A172 (cell line): ENCODE measurements around the gene FLT3LG. TPM values are rescaled to one million over a fixed set of nuclear protein-coding genes. Genes with fewer than 3 reads are reported as not detected.

Source experiments
- DNase-seq: peaks from one replicate; pipeline ENCODE4 v3.0.0-alpha.2; 2015; ENCODE audit warnings: low spot score
- total RNA-seq: library from RNA; depleted of rRNA; stranded (reverse); fragments of >200 nt; shearing (Covaris generic); gene quantifications from 2 replicates; pipeline ENCODE4 v1.2.3, GENCODE V29; 2014; rRNA removed

Gene FLT3LG
- total RNA-seq, 1 experiment from 2014 or later, result 6.2 TPM

DNA sequence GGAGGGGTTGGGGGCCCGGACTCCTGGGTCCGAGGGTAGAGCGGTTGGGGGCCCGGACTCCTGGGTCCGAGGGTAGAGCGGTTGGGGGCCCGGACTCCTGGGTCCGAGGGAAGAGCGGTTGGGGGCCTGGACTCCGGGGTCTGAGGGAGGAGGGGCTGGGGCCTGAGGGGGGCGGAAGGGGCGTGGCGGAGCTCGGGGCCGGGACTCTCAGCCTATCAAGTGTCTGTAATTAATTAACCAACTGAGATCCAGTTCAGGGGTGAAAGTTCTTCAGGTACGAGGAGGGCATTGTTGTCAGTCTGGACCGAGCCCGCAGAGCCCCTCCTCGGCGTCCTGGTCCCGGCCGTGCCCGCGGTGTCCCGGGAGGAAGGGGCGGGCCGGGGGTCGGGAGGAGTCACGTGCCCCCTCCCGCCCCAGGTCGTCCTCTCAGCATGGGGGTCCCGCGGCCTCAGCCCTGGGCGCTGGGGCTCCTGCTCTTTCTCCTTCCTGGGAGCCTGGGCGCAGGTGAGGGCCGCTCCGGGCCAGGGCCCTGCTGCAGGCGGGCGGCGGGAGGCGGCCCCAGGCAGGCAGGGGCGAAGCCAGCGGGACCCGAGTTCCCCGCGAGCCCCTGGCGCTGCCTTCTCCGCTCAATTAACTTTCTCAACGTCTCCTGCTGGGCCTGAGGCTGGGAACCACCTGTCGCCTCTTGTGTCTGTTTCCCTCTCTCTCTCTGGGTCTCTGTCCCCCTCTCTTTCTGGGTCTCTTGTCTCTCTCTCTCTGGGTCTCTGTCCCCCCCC lies 39.1 kb downstream of the FLT3LG start:
- no peak for DNase-seq

DNA sequence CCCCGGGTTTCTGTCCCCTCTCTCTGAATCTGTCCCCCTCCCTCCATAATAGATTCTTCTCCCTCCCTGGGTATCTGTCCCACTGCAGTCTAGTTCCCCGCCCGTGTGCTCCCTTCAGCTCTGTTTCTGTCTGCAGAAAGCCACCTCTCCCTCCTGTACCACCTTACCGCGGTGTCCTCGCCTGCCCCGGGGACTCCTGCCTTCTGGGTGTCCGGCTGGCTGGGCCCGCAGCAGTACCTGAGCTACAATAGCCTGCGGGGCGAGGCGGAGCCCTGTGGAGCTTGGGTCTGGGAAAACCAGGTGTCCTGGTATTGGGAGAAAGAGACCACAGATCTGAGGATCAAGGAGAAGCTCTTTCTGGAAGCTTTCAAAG lies 39.7 kb downstream of the FLT3LG start:
- DNase-seq, result no peak

DNA sequence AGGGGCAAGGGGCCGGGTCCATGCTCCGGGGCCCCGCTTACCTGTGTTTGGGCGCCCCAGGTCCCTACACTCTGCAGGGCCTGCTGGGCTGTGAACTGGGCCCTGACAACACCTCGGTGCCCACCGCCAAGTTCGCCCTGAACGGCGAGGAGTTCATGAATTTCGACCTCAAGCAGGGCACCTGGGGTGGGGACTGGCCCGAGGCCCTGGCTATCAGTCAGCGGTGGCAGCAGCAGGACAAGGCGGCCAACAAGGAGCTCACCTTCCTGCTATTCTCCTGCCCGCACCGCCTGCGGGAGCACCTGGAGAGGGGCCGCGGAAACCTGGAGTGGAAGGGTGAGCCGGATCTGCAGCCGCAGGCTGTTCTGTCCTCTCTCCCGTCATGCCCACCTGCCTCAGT lies 40.1 kb downstream of the FLT3LG start:
- DNase-seq, result no peak

DNA sequence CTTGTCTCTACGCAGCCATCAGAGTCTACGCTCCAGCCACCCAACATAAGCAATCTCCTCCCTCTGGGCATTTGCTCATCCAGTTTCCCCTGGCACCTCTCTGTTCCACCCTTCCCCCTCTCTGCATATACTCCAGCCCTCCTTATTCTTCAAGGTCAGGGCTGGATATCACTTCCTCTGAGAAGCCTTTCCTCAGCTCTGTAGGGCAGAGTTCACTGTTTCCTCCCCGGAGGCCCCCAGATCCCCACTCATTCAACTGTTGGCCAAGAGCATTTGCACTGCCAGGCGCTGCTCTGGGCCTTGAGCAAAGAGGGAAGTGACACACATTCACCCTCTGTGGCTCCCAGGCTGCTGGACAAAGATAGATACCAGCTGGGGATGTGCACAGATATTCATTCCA lies 41.8 kb downstream of the FLT3LG start:
- DNase-seq, result no peak

DNA sequence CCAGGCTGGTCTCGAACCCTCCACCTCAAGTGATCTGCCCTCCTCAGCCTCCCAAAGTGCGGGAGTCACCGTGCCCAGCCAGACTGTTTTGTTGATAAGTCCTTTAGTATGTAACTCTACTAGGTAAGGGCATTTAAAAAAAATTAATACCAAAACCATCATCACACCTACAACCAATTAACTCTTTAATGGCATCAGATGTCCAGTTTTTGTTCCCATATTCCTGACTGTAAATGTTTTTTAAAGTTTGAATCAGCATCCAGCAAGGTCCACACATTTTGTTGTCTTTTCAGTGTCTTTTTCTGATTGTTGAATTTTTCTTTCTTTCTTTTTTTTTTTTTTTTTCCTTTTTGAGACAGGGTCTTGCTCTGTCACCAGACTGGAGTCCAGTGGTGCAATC lies 44.0 kb downstream of the FLT3LG start:
- no peak for DNase-seq

DNA sequence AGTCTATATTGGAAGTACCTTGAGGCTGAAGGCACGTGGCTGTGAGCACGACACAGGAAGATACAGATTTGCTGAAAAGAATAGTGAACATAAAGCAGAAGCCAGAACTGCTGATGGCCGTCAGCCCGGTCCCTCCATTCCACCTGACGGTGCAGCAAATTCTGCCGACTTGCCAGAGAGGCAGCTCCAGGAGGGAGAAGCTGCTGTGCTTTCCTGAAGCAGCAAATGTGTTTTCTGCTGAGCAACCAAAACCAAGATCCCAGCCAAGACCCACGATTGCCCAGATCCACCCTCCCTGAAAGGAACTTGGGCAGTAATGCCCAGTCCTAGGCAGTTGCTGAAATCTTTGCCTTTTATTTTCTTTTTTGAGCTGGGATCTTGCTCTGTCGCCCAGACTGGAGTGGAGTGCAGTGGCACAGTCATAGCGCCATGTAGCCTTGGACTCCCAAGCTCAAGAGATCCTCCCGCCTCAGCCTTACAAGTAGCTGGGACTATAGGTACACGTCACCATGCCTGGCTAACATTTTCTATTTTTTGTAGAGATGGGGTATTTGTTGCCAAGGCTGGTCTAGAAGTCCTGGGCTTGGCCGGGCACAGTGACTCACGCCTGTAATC lies 46.8 kb downstream of the FLT3LG start:
- no peak for DNase-seq

DNA sequence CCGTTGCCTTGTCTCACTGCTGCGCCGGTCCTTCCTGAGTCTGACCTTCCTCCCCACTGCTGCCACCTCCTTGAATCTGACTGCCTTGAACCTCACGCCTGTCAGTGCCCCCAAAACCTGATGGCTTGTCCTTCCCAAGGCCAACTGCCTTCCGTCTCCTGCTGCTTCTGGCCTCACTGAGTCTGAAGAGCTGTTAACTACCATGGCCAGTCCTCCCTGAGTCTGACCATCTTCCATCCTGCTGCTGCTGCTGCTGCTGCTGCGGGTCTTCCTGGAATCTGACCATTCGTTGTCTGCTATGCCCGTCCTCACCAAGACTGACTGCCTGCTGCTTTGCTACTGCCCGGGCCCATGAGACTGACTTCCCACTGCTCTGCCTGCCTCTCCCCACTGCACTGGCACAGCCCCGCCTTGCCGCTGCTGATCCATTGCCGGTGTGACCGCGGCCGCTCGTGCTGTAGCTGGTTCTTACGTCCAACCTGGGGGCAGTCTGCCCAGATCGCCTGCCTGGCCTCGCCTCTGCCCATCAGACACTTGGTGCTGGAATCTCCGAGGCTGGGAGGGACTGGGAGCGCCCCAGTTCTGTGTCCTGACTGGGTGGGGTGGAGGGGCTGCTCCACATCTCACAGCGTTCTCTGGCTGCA lies 50.9 kb downstream of the FLT3LG start:
- no peak for DNase-seq

DNA sequence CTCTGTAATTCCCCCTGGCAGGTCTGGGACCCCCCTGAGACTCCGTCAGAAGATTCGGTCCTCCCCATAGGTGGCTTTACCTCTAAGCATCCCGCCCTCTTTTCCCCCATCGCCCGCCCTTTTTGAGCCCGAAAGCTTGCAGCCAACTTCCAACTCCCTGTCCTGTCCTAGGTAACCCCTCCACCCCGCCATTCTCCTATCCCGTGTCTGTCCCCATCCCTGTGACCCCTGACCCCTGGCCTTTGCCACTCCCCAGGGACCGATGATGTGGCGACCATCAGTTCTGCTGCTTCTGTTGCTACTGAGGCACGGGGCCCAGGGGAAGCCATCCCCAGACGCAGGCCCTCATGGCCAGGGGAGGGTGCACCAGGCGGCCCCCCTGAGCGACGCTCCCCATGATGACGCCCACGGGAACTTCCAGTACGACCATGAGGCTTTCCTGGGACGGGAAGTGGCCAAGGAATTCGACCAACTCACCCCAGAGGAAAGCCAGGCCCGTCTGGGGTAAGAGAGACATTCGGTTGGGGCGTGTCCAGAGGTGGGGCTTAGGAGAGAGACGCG lies 54.3 kb downstream of the FLT3LG start:
- no peak for DNase-seq

DNA sequence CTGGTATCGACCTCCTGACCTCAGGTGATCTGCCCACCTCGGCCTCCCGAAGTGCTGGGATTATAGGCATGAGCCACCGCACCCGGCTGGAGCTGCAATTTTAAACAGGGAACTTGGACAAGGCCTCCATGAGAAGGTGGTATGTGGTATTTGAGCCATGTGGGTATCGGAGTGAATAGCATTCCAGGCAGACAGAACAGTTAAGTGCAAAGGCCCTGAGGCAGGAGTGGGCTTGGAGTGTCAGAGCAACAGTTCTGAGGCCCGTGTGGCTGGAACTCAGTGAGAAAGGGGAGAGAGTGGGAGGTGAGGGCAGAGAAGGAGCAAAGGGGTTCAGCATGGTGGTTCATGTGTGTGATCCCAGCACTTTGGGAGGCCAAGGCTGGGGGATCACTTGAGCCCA lies 56.7 kb downstream of the FLT3LG start:
- no peak for DNase-seq

DNA sequence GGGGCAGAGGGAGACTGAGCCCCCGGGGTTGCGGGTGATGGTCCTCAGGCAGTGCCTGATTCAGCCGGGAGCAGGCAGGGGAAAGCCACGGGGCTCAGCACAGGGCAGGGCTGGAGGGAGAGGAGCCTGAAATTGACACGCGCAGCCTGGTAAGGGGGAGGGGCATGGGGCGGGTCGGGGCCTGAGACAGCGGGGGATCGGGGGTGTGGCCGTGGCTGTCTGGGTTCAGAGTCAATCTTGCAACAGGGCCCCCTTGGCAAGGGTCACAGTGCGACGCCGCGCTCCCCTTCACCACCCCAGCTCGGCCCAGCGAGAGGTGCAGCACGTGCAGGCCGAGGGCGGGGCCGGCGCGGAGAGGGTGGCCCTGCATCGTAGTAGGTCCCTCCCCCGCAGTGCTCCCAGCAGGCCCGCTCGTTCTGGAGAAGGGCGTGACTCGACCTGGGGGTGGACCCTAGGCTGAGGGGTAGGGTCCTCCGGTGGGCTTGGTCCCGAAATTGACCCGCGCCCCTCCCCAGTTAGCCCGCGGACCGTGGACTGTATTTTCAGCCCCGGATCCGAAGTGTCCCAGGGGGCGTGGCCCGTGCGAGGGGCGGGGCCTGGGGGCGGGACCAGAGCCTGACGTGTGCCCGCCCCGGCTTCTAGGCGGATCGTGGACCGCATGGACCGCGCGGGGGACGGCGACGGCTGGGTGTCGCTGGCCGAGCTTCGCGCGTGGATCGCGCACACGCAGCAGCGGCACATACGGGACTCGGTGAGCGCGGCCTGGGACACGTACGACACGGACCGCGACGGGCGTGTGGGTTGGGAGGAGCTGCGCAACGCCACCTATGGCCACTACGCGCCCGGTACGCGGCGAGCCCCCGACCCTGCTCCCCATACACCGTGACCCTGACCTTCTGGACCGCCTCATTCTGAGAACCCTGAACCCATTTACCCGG lies 59.8 kb downstream of the FLT3LG start:
- DNase-seq, result peak; percentile 62

DNA sequence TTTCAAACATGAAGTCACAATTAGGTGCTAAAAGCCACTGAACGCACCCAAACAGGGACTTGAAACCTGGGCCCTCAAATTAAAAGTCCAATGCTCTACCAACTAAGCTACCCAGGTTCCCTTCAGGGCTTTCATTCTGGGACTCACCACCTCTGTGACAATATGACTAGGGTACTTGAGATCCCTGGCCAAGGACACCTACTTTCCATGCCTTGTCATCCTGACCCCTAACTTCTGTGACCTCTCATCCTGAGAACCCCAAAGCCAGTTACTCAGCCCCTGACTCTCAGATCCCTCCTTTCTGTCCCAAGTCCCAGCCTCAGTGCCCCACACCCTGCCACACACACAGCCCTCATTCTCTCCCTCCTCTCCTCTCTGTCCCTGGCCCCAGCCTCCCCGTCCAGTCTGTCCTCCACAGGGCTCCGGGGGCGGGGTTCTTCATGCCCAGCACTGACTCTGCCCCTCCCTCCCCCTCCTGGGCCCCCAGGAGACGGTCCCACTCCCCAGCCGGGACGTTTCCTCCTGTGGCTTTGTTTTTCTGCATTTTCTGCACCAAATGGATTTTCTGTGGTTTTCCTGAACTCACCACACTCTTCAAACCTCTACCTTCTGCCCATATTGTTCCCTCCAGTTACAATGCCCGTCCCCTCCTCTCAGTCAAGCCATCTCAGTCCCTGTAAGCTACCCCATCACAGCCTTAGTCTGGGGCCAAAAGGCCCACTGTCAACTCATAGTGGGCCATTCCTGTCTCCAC lies 60.8 kb downstream of the FLT3LG start:
- no peak for DNase-seq

Other genes with a start within 250 kb of the FLT3LG start
- not detected in 2 replicates for gene SLC6A16, start 149.0 kb upstream of the FLT3LG start, total RNA-seq
- not detected in 2 replicates for gene CD37, start 138.8 kb upstream of the FLT3LG start, total RNA-seq
- 30.3 and 37.1 TPM in 2 replicates for gene TEAD2, start 111.8 kb upstream of the FLT3LG start, total RNA-seq
- gene DKKL1, start 110.3 kb upstream of the FLT3LG start, total RNA-seq, result 0.21 TPM in 1 of 2 replicates, not detected in the other
- gene KASH5, start 86.0 kb upstream of the FLT3LG start, total RNA-seq, result not detected in 2 replicates
- gene PTH2, start 50.8 kb upstream of the FLT3LG start, total RNA-seq, result not detected in 2 replicates
- not detected in 2 replicates for gene GFY, start 48.8 kb upstream of the FLT3LG start, total RNA-seq
- gene SLC17A7, start 32.7 kb upstream of the FLT3LG start, total RNA-seq, result 0.12 TPM in 1 of 2 replicates, not detected in the other
- gene PIH1D1, start 22.4 kb upstream of the FLT3LG start, total RNA-seq, result 103 and 119 TPM in 2 replicates
- gene ALDH16A1, start 21.0 kb upstream of the FLT3LG start, total RNA-seq, result 41.6 and 47.0 TPM in 2 replicates
- gene RPL13A, start 13.4 kb downstream of the FLT3LG start, total RNA-seq, result 1,452 and 1,525 TPM in 2 replicates
- gene RPS11, start 22.2 kb downstream of the FLT3LG start, total RNA-seq, result 2,104 and 3,140 TPM in 2 replicates
- 0.17 and 0.77 TPM in 2 replicates for gene FCGRT, start 38.4 kb downstream of the FLT3LG start, total RNA-seq
- gene RCN3, start 53.8 kb downstream of the FLT3LG start, total RNA-seq, result 0.46 TPM in 1 of 2 replicates, not detected in the other
- 131 and 142 TPM in 2 replicates for gene NOSIP, start 106.3 kb downstream of the FLT3LG start, total RNA-seq
- gene PRRG2, start 107.1 kb downstream of the FLT3LG start, total RNA-seq, result 0.43 and 0.79 TPM in 2 replicates
- gene PRR12, start 117.0 kb downstream of the FLT3LG start, total RNA-seq, result 2.3 and 4.7 TPM in 2 replicates
- 32.0 and 34.5 TPM in 2 replicates for gene RRAS, start 165.9 kb downstream of the FLT3LG start, total RNA-seq
- 28.8 and 31.9 TPM in 2 replicates for gene SCAF1, start 168.0 kb downstream of the FLT3LG start, total RNA-seq
- 72.2 and 75.6 TPM in 2 replicates for gene IRF3, start 191.6 kb downstream of the FLT3LG start, total RNA-seq
- 21.8 and 24.5 TPM in 2 replicates for gene BCL2L12, start 191.7 kb downstream of the FLT3LG start, total RNA-seq
- gene PRMT1, start 203.1 kb downstream of the FLT3LG start, total RNA-seq, result 485 and 504 TPM in 2 replicates
- gene ADM5, start 215.4 kb downstream of the FLT3LG start, total RNA-seq, result 2.7 and 3.2 TPM in 2 replicates
- 0.53 and 6.1 TPM in 2 replicates for gene CPT1C, start 216.9 kb downstream of the FLT3LG start, total RNA-seq